ENCODE measurements around the gene DYNC1H1.

GRCh38 chr14:101917413-101918017 is 46.9 kb upstream of the DYNC1H1 start:
- no peak for TF ChIP-seq ZNF777 (tag by site-specific recombination; IDR thresholded peaks at IDR 0.05; ENCODE audit: borderline replicate concordance)
- no peak for TF ChIP-seq ZNF184 (tag by site-specific recombination; IDR thresholded peaks at IDR 0.05)
- TF ChIP-seq ZBTB7A (tag by site-specific recombination; IDR thresholded peaks at IDR 0.05; ENCODE audit: low read depth) = no peak
- no peak for TF ChIP-seq CTCF (tag by site-specific recombination; IDR thresholded peaks at IDR 0.05)
- TF ChIP-seq, protein P1, sequence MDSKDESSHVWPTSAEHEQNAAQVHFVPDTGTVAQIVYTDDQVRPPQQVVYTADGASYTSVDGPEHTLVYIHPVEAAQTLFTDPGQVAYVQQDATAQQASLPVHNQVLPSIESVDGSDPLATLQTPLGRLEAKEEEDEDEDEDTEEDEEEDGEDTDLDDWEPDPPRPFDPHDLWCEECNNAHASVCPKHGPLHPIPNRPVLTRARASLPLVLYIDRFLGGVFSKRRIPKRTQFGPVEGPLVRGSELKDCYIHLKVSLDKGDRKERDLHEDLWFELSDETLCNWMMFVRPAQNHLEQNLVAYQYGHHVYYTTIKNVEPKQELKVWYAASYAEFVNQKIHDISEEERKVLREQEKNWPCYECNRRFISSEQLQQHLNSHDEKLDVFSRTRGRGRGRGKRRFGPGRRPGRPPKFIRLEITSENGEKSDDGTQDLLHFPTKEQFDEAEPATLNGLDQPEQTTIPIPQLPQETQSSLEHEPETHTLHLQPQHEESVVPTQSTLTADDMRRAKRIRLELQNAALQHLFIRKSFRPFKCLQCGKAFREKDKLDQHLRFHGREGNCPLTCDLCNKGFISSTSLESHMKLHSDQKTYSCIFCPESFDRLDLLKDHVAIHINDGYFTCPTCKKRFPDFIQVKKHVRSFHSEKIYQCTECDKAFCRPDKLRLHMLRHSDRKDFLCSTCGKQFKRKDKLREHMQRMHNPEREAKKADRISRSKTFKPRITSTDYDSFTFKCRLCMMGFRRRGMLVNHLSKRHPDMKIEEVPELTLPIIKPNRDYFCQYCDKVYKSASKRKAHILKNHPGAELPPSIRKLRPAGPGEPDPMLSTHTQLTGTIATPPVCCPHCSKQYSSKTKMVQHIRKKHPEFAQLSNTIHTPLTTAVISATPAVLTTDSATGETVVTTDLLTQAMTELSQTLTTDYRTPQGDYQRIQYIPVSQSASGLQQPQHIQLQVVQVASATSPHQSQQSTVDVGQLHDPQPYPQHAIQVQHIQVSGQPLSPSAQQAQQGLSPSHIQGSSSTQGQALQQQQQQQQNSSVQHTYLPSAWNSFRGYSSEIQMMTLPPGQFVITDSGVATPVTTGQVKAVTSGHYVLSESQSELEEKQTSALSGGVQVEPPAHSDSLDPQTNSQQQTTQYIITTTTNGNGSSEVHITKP (tag by site-specific recombination; IDR thresholded peaks at IDR 0.05) = no peak
- no peak for TF ChIP-seq ZSCAN16 (tag by site-specific recombination; IDR thresholded peaks at IDR 0.05)
- no peak for TF ChIP-seq KLF10 (tag by site-specific recombination; IDR thresholded peaks at IDR 0.05)
- TF ChIP-seq ZNF266 (tag by site-specific recombination; IDR thresholded peaks at IDR 0.05; ENCODE audit: low read depth) = no peak
- TF ChIP-seq ZNF544 (tag by site-specific recombination; IDR thresholded peaks at IDR 0.05) = no peak
- no peak for TF ChIP-seq ZNF623 (tag by site-specific recombination; IDR thresholded peaks at IDR 0.05)
- no peak for TF ChIP-seq ZNF10 (tag by site-specific recombination; IDR thresholded peaks at IDR 0.05)
- TF ChIP-seq, protein P2, sequence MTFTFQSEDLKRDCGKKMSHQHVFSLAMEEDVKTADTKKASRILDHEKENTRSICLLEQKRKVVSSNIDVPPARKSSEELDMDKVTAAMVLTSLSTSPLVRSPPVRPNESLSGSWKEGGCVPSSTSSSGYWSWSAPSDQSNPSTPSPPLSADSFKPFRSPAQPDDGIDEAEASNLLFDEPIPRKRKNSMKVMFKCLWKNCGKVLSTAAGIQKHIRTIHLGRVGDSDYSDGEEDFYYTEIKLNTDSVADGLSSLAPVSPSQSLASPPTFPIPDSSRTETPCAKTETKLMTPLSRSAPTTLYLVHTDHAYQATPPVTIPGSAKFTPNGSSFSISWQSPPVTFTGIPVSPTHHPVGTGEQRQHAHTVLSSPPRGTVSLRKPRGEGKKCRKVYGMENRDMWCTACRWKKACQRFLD (tag by site-specific recombination; IDR thresholded peaks at IDR 0.05) = no peak
